ENCODE data around the gene MAST4.

MAST4 gene

GRCh38 chr5:66960369-66961137 is 364.4 kb downstream of the MAST4 start:
- DNase-seq (ENCODE audit: low read depth), result peak; percentile 65
- TF ChIP-seq, protein P1, sequence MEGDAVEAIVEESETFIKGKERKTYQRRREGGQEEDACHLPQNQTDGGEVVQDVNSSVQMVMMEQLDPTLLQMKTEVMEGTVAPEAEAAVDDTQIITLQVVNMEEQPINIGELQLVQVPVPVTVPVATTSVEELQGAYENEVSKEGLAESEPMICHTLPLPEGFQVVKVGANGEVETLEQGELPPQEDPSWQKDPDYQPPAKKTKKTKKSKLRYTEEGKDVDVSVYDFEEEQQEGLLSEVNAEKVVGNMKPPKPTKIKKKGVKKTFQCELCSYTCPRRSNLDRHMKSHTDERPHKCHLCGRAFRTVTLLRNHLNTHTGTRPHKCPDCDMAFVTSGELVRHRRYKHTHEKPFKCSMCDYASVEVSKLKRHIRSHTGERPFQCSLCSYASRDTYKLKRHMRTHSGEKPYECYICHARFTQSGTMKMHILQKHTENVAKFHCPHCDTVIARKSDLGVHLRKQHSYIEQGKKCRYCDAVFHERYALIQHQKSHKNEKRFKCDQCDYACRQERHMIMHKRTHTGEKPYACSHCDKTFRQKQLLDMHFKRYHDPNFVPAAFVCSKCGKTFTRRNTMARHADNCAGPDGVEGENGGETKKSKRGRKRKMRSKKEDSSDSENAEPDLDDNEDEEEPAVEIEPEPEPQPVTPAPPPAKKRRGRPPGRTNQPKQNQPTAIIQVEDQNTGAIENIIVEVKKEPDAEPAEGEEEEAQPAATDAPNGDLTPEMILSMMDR (conservative IDR thresholded peaks at IDR 0.05; ENCODE audit: low read length), result no peak
- peak overlapping the region; percentile 68 for H3K4me3 ChIP-seq (ENCODE audit: low read length)

- no peak overlapping the region for H3K4me3 ChIP-seq (ENCODE audit: low read length)
- TF ChIP-seq, protein P1 (conservative IDR thresholded peaks at IDR 0.05; ENCODE audit: low read length), result no peak
- peak; percentile 63 for DNase-seq (ENCODE audit: low read depth)
These were observed 367.4 kb downstream of the MAST4 start for GRCh38 chr5:66963559-66963971.

- no peak for DNase-seq (ENCODE audit: low read depth)
- TF ChIP-seq, protein P1 (conservative IDR thresholded peaks at IDR 0.05; ENCODE audit: low read length), result no peak
- no peak overlapping the region for H3K4me3 ChIP-seq (ENCODE audit: low read length)
These were observed 370.2 kb downstream of the MAST4 start for GRCh38 chr5:66966439-66966838.

- H3K4me3 ChIP-seq (ENCODE audit: low read length), result no peak overlapping the region
- TF ChIP-seq, protein P1 (conservative IDR thresholded peaks at IDR 0.05; ENCODE audit: low read length), result no peak
- peak; percentile 79 for DNase-seq (ENCODE audit: low read depth)
These were observed 370.9 kb downstream of the MAST4 start for GRCh38 chr5:66967102-66967501.

- TF ChIP-seq, protein P1 (conservative IDR thresholded peaks at IDR 0.05; ENCODE audit: low read length), result no peak
- H3K4me3 ChIP-seq (ENCODE audit: low read length), result no peak overlapping the region
- no peak for DNase-seq (ENCODE audit: low read depth)
These were observed 371.7 kb downstream of the MAST4 start for GRCh38 chr5:66967826-66968262.

GRCh38 chr5:66969484-66969883 is 373.3 kb downstream of the MAST4 start:
- TF ChIP-seq, protein P1 (conservative IDR thresholded peaks at IDR 0.05; ENCODE audit: low read length), result no peak
- H3K4me3 ChIP-seq (ENCODE audit: low read length), result no peak overlapping the region
- DNase-seq (ENCODE audit: low read depth), result no peak

DNA sequence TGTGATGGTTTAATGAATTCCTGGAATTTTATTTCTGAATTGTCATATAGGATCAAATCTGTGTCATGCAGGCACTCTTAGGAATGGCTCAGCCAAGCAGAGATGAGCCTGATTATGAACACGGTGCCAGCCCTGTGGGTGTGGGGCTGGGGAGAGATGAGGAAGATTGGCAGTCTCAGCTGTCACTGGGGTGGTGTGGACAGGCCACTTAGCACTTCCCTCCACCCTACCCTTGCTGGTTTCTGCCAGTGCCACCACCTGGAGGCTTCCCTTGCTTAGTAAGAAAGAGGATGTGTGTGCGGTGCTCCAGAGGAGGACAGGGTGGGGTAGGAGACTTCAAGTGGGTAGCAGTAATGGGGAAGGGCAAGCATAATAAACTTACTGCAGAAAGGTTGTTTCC is 373.8 kb downstream of the MAST4 start:
- no peak overlapping the region for H3K4me3 ChIP-seq (ENCODE audit: low read length)
- DNase-seq (ENCODE audit: low read depth), result no peak
- TF ChIP-seq, protein P1 (conservative IDR thresholded peaks at IDR 0.05; ENCODE audit: low read length), result no peak
